ENCODE results near the gene FGF2.

GRCh38 chr4:122914292-122914904 lies 87.8 kb downstream of the FGF2 start:
- no peak for TF ChIP-seq EZH2phosphoT487 (IDR thresholded peaks at IDR 0.05; ENCODE audit: low read length)
- TF ChIP-seq, protein P1, sequence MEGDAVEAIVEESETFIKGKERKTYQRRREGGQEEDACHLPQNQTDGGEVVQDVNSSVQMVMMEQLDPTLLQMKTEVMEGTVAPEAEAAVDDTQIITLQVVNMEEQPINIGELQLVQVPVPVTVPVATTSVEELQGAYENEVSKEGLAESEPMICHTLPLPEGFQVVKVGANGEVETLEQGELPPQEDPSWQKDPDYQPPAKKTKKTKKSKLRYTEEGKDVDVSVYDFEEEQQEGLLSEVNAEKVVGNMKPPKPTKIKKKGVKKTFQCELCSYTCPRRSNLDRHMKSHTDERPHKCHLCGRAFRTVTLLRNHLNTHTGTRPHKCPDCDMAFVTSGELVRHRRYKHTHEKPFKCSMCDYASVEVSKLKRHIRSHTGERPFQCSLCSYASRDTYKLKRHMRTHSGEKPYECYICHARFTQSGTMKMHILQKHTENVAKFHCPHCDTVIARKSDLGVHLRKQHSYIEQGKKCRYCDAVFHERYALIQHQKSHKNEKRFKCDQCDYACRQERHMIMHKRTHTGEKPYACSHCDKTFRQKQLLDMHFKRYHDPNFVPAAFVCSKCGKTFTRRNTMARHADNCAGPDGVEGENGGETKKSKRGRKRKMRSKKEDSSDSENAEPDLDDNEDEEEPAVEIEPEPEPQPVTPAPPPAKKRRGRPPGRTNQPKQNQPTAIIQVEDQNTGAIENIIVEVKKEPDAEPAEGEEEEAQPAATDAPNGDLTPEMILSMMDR (IDR thresholded peaks at IDR 0.05; ENCODE audit: low read length), result peak; percentile 59

Measured in MM.1S (cell line).